ENCODE results near the gene IRF7.

IRF7 gene

GRCh38 chr11:640021-640706 is 24.4 kb upstream of the IRF7 start:
- no peak for DNase-seq

- DNase-seq, result no peak
Observed at GRCh38 chr11:639332-639955, 23.7 kb upstream of the IRF7 start.

GRCh38 chr11:638631-639331 is 23.0 kb upstream of the IRF7 start:
- no peak for DNase-seq

- DNase-seq, result no peak
Observed at GRCh38 chr11:637593-638521, 22.1 kb upstream of the IRF7 start.

DNA sequence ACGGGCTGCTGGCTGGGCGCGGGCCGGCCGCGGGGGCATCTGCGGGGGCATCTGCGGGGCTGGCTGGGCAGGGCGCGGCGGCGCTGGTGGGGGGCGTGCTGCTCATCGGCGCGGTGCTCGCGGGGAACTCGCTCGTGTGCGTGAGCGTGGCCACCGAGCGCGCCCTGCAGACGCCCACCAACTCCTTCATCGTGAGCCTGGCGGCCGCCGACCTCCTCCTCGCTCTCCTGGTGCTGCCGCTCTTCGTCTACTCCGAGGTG is 21.5 kb upstream of the IRF7 start:
- DNase-seq, result no peak

DNA sequence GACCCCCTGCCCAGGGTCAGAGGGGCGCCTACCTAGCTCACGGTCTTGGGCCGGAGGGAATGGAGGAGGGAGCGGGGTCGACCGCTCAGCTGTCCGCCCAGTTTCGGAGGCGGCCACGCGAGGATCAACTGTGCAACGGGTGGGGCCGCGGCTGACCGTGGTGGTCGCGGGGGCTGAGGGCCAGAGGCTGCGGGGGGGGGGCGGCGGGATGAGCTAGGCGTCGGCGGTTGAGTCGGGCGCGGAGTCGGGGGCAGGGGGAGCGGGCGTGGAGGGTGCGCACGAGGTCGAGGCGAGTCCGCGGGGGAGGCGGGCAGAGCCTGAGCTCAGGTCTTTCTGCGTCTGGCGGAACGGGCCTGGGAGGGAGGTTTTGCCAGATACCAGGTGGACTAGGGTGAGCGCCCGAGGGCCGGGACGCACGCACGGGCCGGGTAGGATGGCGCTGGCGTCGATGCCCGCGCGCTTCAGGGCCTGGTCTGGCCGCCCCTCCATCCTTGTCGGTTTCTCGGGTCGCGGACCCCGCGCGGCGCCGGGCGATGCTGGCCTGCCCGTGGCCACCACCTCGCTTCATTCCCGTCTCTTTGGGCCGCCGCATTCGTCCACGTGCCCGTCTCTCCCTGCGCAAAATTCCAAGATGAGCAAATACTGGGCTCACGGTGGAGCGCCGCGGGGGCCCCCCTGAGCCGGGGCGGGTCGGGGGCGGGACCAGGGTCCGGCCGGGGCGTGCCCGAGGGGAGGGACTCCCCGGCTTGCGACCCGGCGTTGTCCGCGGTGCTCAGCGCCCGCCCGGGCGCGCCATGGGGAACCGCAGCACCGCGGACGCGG is 21.0 kb upstream of the IRF7 start, which contains the start of gene DRD4:
Gene DRD4 (plus strand): TSS at position 759 of the 822 bp plus-strand sequence. CDS start 36 bp downstream, at position 795.
- no peak for DNase-seq

GRCh38 chr11:635945-636510 is 20.3 kb upstream of the IRF7 start:
- DNase-seq, result no peak

- DNase-seq, result no peak
Observed at GRCh38 chr11:630871-631270, 15.1 kb upstream of the IRF7 start.

- no peak for DNase-seq
Observed at GRCh38 chr11:629237-629583, 13.5 kb upstream of the IRF7 start.

DNA sequence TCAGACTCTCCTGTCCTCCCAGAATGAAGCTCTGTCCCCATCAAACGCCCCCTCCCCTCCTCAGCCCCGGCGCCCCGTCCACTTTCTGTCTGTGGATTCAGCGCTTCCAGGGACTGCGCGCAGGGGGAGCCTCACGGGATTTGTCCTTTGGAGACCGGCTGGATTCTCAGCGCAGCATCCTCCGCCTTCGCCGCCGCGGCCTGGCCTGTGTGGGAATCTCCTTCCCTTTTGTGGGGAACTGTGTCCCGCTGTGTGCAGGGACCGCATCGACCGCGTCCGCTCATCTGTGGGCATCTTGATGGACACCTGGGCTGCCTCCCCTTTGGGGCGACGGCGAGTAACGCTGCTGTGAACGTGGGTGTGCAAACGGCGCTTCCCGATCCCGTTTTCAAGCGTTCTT is 12.3 kb upstream of the IRF7 start:
- no peak for DNase-seq

DNA sequence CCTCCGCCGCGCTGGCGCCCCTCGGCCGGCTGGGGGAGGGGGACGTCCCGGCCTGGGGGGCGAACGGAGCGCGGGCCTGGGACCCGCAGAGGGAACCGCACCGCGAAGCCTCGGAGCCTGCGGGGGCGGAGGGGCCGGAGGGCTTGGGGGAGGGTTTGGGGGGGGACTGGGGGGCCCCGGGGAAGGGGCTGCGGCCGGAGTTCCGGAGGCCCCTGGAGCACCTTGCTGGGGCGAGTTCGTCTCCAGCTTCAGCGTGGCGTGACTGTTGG is 11.5 kb upstream of the IRF7 start:
- no peak for DNase-seq

GRCh38 chr11:626475-627307 is 10.9 kb upstream of the IRF7 start, which contains the start of gene SCT:
SCT (minus strand) TSS chr11:627181; CDS start chr11:627143, 38 bp downstream.
- no peak for DNase-seq

GRCh38 chr11:625636-626268 is 10.0 kb upstream of the IRF7 start:
- DNase-seq, result no peak

GRCh38 chr11:624705-625635 is 9.2 kb upstream of the IRF7 start, which contains the start of gene CDHR5:
CDHR5 (minus strand) TSS chr11:624955; CDS start chr11:624902, 53 bp downstream.
- no peak for DNase-seq

- no peak for DNase-seq
Observed at GRCh38 chr11:623999-624704, 8.4 kb upstream of the IRF7 start.

GRCh38 chr11:623349-623869 is 7.7 kb upstream of the IRF7 start:
- no peak for DNase-seq

- no peak for DNase-seq
Observed at GRCh38 chr11:621838-622237, 6.1 kb upstream of the IRF7 start.

GRCh38 chr11:620935-621814 is 5.4 kb upstream of the IRF7 start:
- DNase-seq, result no peak

All from OCI-M1 (cell line).